A673 (cell line): ENCODE measurements around the gene UTF1.

ENCODE experiments used
- CTCF ChIP-seq: fragments of 300-800, 200-600 bp; sonication (generic); conservative IDR thresholded peaks from 2 replicates; pipeline ENCODE4 v1.5.1; 2017; ENCODE audit warnings: low read depth, mild to moderate bottlenecking, antibody characterized with exemption, low read length, moderate library complexity, mixed read lengths
- EZH2 ChIP-seq: fragments of 200-600 bp; sonication (generic); IDR thresholded peaks from 2 replicates; pipeline ENCODE4 v1.6.1; 2017; ENCODE audit warnings: borderline replicate concordance, low read depth, mild to moderate bottlenecking, mixed read lengths, antibody characterized with exemption, low read length; ENCODE audit not compliant: poor library complexity, severe bottlenecking

GRCh38 chr10:133262696-133263095 is 32.7 kb downstream of the UTF1 start:
- TF ChIP-seq CTCF (no peak), EZH2 (no peak)
